CD4-positive, alpha-beta T cell treated with Interleukin-15 for 1 hour (primary cell): ENCODE measurements around the gene SST.

Experiments
- DNase-seq: peaks from one replicate; pipeline ENCODE4 v3.0.0-alpha.2; 2020

SST gene

DNA sequence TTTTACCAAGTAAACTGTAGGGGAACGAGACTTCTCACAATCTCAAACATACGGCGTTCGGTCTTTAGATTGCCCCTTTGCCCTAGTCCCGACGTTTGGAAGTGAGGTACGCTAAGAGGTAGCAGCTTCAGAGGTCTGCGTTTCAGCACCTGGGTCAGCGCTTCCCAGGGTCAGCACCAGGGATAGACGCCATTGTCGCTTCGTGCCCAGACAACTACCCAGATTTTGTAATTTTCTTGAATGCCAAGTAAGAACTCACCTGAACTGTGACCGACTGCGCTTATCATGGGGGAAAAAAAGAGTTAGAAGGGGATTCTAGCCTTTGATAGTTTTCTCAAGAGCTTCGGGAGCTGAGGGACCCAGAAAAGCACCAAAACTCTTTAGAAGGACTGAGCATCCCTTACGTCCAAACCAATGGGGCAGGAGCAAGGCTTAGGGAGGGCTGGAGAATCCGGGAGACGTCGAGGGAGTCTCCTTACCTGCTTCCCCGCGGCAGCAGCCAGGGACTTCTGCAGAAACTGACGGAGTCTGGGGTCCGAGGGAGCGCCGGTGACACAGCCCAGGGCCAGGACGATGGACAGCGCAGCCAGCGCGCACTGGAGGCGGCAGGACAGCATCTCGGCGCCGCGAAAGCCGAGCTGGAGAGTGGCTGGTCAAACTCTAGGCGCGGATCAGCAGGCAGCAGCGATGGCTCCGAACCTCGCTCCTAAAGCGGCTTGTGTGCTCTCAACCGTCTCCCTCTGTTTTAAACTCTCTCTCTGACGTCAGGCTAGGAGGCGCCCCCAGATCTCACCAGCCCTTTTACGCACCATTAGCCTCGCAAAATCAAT lies at the start of gene SST:
TSS of gene SST (minus strand) at position 720 of the 830 bp plus-strand sequence. CDS start at position 617, 103 bp downstream.
- DNase-seq, result no peak

DNA sequence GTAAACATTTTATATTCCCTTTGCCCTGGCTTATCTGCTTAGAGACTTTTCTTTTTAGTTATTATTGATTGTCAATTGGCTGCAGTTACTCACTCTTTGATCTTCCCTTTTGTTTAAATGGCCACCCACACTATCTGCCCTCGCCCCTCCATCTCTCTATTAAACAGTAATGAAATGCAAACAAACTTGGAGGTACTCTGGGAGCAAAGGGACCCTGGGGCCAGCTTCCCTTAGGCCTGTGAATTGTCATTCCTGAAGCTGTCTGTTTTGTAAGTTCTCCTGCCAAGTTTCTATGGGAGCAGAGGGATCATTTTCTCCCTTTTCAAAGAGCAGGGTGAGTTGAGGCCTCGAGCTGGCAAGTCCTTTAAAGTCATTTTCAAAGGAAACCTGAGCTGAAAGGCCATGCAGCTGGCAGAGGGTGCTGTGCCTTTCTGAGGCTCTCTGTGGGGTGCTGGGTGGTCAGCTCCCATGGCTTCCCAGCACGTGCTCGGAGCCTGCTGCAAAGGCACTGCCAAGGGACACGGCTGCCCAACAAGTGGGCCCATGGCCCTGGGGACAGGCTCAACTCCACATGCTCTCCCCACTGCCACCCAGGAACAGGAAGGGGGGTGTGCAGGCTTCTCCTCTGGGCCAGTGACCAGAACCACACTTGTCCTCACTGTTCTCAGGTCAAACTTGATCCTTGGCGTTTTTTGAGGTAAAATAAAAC lies 49.6 kb upstream of the SST start:
- DNase-seq, result no peak

DNA sequence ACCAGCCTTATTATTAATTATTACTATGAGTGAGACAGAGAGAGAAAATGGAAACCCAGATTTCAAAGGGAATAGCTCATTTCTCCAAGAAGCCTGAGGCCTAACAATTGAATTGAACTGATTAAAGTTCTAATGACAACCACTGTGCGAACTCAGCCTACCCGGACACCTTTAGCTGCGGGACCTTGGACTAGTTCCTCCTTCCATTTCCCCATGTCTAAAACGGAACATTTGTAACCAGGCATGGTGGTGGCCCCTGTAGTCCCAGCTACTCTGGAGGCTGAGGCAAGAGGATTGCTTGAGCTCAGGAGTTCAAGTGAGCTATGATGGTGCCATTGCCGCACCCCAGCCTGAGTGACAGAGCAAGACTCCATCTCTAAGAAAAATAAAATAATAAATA lies 48.6 kb upstream of the SST start:
- DNase-seq, result no peak

DNA sequence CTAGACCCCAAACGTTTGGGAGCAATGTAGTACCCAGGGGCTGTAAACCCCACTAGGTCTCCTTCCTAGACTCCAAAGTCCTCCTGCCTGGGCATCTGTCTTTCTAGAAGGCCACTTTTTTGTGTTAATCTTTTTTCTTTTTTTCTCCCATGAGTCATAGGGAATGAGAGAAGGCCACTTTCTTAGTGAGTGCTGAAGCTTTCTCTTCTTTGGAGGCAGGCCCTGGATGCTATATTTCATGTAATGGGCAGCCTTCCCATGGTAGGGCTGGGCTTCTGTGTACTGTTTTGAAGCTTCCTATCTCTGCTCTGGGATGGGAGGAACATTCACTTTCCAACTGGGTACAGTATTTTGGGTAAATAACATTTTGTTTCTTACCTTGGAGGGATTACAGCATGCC lies 47.4 kb upstream of the SST start:
- no peak for DNase-seq

DNA sequence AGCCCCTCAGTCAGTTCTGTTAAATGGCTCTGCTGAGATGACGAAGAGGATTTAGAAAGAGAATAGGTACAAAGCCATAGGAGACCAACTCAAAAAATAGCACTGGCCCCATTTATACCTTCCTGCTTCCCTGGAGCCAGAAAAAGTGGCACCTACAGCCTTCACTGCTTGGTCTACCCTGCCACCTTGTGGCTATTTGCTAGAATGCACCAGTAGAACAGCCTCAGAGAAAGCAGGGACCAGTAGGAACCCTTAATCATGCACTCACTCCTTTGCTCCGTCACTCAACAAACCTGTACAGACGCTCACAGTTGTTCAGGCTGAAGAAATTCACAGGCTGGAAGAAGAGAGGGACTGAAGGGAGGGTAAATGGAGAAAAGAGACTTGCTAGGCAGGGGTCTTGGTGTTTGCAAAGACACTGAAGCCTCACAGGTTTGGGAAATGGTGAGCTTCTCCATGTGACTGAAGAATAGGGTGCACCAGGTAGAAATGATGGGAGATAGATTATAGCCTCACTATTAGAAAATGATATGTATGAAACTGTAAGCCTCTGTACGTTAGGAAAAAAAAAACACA lies 44.3 kb upstream of the SST start:
- DNase-seq, result peak; percentile 65

DNA sequence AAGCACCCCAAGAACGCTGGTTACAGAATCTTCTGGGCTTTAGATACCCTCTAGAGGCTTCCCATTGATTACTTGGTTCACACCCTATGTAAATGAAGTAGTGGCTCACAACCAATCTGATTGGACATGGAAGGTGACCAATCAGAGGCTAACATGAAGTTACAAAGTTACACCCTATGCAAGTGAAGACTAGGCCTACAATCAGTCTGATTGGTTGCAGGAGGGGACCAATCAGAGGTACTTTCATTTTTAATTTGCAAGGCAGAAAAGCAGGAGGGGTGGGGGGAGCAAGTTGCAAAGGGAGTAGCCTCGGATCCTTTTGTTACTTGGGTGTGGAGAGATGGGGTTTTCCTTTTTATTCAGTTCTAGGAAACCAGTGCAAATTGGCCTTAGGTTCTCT lies 43.3 kb upstream of the SST start:
- DNase-seq, result no peak

DNA sequence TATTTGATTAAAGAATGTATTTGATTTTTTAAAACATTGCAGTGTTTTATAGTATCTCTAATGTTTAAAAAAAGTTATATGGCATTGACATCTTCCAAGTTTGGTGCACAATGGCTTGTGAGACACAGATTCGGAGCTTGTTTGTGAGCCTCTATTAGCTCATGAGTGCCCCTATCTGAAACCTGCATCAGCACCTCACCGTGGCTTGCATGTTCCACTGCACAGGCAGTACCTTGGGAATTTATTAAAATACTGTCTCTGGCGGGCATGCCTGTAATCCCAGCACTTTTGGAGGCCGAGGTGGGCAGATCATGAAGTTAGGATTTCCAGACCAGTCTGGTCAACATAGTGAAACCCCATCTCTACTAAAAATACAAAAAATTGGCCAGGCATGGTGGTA lies 39.0 kb upstream of the SST start:
- no peak for DNase-seq

DNA sequence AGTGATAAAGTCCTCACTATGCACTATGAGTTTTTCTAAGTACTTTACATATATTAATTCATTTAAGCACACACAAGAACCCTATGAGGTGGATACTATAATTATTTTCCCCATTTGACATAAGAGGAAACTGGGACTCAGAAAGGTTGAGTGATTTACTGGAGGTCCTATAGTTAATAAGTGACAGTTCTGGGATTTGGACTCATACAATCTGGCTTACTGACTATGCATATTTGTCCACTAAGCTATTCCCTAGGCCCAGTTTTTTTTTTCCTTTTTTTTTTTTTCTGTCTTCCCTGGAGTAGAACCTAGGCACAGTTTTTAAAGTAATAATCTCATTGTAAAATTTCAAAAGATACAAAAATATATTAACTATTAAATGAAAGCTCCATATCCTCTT lies 38.5 kb upstream of the SST start:
- DNase-seq, result no peak

DNA sequence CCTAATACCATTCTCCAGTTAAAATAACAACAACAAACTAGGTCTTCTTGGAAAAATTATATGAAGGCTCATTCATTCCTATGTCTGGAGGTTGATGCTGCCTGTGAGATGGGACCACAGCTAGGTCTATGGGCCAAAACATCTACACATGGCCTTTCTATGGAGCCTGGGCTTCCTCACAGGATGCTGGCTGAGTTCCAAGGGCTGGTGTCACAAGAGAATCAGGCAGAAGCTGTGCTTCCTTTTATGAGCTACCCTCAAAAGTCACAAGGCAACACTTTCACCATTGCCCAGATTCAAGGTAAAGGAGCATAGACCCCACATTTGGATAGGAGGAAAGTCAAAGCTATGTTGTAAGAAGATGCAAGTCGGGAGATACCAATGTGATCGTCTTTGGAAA lies 36.8 kb upstream of the SST start:
- DNase-seq, result no peak

DNA sequence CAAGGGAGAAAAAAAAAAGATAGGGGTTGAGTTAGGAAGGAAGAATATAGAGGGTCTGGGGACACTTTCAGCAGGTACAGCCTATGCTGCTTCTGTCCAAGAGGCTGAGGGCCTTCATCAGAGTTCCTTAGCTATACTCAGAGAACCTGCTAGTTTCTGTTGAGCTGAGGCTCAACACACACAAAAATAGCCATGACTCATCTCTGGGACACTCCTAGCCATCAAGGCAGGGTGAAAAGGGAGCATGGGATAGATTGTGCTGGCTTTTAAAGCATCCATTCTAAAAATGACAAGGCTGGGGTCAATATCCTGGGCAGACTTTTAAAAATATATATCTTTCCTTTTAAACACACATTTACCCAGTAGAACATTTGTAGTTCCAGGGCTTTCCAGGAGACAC lies 35.0 kb upstream of the SST start:
- no peak for DNase-seq

DNA sequence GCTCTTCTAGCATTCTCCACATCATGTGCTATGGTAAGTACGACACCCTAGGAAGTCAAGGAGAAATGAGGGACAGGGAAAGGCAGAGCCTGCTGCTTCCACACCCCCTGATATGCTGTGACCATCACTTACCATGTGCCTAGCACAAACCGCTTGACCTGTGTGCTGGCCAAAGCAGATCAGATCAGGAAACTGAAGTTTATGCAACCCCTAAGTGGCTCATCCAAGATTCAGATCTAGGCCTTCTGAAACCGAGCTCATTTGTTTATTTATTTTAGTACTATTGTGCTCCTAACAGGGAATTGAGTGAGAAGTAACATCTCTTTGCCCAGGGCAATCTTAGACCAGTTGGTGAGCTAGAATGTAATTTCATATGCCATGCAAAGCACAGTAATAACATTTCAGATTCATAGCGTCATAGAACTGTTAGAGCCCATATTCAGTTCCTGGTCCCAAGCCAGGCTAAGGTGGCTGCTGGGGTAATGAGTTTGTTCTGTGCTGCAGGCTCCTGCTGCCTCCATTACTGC lies 32.4 kb upstream of the SST start, which contains the start of gene RTP2:
TSS of gene RTP2 (minus strand) at position 51 of the 527 bp plus-strand sequence. CDS start 429 bp downstream, outside the sequence.
- DNase-seq, result no peak

DNA sequence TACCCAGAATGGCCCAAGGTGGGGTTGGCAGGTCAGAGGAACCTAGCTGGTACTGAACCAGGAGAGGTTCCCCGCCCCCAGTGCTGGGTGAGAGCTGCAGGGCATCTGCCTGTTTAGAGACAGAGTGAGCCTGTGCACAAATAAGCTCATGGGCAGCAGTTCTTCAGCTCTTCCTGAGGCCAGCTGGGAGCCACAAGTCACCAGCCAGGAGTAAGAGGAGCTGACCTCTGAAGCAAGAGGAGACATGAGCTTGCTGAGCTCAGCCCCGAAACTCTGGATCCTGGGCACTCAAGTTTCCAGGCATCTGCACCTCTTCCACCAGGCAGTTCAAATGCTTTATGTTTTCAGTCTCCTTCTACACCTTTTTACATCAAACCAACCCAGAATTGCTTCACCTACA lies 30.1 kb upstream of the SST start:
- no peak for DNase-seq

DNA sequence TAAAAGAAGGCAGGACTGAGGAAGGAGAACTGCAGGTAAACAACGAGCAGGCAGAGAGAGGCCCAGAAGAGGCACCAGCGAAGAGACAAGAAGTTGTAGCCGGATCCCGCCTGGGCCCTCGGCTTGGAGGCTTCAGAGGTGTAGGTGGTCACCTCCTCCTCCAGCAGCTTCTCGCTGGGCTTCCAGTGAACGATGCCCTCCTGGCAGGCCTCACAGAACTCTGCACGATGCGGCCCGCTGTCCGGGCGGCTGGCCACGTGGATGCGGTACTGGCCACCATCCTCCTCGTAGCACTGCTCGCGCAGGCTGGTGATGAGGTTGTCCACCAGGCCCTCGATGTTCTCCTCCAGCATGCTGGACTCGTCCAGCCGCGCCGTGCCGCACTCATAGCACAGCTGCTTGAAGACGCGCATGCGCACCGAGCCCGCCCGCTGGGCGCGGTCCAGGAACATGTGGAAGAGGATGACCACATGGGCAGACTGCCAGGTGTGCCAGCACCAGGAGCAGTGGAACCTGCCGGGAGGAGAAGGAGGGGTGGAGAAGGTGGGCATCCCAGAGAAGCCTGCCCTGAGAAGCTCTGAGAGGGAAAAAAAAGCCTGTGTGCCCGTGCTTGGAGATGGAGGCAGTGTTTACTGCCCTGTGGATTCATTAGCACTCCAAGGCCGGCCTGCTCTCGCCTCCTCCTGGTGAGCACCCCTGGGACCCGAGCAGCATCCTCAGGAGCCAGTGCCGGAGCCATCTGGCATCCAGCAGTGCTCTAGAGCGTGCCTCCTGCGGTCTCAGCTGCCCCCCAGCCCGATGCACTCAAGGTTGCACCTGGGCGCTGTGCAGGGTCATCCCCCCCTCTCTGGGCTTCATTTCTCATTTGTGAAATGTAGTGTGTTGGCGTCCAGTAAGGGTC lies 28.6 kb upstream of the SST start:
- DNase-seq, result no peak

DNA sequence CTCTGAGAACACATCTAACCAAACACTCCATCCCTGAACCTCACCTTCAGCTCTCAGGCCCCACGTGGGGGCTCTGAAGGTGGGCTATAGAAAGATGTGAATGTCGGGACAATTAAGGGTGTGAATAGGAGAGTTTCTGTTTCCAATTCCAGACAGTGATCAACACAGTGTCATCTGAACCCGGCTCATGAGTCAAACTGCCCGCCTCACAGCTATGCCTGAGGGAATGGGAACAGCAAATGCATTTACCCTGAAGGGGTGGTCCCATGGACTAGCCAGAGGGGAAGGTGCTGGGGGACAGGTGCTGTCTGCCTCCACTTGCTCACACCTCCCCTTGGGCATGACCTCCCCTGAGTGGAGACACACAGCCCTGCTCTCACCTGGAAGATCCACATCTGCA lies 25.8 kb upstream of the SST start:
- DNase-seq, result no peak

DNA sequence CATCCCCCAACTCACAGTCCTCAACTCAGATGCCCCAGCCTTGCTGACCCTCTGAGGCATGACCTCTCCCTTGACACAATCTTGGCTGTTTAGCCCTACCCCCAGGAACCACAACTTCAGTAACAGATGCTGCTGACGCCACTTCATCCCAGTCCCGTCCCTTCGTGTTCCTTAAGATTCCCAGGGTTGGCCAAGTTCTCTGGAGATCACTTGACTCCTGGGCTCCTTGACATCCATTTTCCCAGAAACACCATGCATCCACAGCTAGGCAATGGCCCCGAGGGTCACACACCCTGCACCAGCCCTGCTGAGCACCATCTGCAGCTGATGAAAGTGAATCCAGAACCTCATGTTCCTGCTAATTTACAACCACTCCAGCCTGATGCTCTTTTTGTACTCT lies 25.3 kb upstream of the SST start:
- DNase-seq, result no peak

DNA sequence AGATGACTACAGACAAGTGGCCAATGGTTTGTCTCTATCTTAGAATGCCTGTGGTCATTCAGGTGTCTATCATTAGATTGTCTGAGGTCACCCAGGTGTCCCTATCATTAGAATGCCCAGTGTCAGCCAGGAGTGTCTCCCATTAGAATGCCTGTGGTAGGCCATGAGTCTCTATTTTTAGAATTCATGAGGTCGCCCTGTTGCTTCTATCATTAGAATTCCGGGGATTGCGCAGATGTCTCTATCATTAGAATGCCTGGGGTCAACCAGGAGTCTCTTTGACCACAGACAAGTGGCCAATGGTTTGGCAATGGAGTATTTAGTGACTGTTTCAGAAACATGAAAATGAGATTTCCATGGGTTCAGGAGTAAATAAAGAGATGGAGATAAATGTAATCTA lies 24.6 kb upstream of the SST start:
- no peak for DNase-seq

DNA sequence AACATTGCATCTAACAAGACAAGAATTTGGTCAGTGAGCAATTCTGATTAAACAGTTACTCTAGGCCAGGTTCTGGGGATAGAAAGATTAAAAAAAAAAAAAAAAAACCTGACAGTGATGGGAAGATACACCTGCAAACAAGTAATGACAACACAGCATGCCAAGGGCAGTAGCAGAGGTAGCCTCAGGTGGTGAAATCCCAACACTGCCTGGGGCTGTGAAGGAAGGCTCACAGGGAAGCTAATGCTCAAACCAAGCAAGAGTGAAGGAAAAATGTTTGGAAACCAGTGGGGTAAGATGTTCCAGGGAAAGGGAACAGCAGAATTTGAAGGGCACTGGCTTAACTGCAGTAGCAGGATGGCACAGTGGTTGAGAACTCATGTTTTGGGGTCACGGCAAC lies 23.2 kb upstream of the SST start:
- no peak for DNase-seq

DNA sequence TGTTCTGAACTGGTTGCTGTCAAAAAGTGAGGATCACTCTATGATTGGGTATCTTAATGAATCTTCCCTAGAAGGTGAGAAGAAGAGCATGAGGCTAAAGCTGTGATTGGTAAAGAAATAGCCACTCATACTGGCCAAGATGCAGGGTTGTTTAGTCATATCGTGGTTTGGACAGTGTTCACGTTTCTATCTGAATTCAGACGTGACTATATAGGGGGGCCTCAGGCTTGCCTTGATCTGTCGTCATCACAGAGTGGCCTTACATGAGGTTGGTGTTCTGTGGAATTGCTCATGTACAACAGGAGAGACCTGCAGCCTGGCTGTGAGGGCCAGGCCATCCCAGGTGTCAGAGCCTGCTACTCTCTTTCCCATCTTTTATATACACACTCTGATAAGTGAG lies 19.8 kb upstream of the SST start:
- no peak for DNase-seq

DNA sequence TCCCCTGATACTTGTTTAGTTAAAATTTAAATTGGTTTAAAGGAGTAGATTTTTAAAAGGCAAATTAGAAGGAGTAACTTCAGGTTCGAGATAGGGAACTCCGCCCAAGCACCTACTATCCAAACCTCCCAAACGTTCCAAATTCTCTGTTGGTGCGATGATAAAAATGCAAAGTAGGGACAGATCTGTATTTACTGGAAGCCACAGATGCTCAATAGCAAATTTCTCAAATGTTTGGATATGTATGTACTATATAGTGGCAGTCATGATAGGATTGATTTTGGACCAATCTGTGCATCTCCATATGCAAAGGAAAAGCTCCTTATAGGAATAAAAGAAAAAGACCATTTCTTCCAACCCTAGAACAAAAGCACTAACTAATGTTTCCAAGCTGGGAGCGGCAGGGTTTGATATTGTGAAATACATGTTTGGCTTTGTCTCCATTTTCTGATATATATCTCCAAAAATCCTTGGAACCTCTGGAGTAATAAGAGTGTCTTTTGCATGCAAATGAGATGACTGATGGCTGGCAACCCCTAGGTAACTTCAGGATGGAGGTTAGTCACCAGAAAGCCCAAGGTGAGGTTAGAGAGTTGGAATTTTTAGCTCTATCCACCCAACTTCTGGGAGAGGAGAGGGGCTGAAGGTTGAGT lies 16.6 kb upstream of the SST start:
- no peak for DNase-seq

DNA sequence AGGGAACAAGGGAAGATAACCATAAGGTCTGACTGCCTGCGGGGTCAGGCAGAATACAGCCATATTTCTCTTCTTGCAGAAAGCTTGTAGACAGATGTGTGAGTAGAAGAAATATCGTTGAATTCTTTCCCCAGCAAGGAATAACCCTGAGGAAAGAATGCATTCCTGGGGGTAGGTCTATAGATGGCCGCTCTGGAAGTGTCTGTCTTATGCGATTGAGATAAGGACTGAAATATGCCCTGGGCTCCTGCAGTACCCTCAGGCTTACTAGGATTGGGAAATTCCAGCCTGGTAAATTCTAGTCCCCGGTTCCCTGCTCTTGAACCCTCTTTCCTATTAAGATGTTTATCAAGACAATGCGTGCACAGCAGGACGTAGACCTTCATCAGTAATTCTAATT lies 15.8 kb upstream of the SST start:
- DNase-seq, result no peak

DNA sequence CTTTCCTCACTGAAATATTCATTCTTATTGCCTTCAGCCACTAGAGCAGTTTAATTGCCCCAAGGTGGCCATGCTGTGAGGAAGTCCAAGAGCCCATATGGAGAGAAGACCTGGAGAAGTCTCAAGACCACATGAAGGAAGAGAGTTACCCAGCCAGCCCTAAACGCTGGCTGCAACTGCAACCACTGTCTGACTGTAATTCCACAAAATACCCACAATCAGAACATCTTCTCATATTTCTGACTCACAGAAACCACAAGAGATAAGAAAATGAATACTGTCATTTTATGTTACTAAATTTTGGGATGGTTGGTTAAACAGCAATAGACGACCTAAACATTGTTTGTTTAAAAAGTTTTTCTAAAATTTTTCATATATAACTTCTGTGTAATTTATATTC lies 14.7 kb upstream of the SST start:
- DNase-seq, result no peak

DNA sequence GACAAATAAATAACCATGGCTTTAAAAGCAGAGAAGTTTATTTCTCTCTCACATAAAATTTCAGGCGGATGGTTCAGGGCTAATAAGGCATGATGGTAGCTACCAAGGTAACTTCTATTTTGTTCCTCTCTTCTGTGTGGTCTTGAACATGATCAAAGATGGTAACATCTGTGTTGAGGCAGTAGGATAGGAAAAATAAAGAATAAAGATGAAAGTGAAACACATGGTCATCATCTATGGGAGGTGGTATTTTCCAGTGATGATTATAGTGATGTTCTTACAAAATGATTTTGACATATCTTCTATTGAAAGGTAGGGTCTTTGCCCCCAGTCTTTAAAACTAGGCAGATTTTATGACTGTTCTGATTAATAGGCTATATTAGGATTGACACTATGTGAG lies 14.2 kb upstream of the SST start:
- no peak for DNase-seq
